ENCODE measurements around the gene RNF114.

DNA sequence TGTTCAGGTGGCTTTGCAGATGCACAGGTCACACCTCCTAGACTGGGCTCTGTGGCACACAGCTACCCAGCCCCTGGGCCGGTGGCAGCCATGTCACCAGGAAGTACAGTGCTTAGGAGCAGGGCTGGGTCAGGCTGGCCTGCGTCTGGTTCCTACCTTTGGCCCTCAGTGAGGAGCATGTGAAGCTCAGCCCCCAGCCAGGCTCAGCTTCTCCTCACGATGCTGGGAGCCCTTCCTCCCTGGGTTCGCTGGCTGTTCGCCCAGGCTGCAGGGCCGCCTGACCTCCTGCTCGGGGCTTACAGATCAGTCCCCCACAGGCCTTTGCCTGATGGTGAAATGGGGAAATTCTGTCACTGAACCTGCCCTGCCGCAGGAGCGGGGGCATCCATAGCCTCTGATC lies 43.9 kb upstream of the RNF114 start:
- TF ChIP-seq, protein P1, sequence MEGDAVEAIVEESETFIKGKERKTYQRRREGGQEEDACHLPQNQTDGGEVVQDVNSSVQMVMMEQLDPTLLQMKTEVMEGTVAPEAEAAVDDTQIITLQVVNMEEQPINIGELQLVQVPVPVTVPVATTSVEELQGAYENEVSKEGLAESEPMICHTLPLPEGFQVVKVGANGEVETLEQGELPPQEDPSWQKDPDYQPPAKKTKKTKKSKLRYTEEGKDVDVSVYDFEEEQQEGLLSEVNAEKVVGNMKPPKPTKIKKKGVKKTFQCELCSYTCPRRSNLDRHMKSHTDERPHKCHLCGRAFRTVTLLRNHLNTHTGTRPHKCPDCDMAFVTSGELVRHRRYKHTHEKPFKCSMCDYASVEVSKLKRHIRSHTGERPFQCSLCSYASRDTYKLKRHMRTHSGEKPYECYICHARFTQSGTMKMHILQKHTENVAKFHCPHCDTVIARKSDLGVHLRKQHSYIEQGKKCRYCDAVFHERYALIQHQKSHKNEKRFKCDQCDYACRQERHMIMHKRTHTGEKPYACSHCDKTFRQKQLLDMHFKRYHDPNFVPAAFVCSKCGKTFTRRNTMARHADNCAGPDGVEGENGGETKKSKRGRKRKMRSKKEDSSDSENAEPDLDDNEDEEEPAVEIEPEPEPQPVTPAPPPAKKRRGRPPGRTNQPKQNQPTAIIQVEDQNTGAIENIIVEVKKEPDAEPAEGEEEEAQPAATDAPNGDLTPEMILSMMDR (tag by site-specific recombination; IDR thresholded peaks at IDR 0.05) = no peak
- TF ChIP-seq, protein P2, sequence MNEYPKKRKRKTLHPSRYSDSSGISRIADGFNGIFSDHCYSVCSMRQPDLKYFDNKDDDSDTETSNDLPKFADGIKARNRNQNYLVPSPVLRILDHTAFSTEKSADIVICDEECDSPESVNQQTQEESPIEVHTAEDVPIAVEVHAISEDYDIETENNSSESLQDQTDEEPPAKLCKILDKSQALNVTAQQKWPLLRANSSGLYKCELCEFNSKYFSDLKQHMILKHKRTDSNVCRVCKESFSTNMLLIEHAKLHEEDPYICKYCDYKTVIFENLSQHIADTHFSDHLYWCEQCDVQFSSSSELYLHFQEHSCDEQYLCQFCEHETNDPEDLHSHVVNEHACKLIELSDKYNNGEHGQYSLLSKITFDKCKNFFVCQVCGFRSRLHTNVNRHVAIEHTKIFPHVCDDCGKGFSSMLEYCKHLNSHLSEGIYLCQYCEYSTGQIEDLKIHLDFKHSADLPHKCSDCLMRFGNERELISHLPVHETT (tag by site-specific recombination; IDR thresholded peaks at IDR 0.05) = no peak
- TF ChIP-seq ZNF157 (tag by site-specific recombination; IDR thresholded peaks at IDR 0.05) (no peak), KLF10 (tag by site-specific recombination; IDR thresholded peaks at IDR 0.05) (no peak), ZNF324 (tag by site-specific recombination; IDR thresholded peaks at IDR 0.05) (no peak), ZNF513 (tag by site-specific recombination; IDR thresholded peaks at IDR 0.05) (no peak), ZNF624 (tag by site-specific recombination; IDR thresholded peaks at IDR 0.05) (no peak)
